ENCODE data around the gene VSIR.

- no peak for TF ChIP-seq CTCF (IDR thresholded peaks at IDR 0.05; ENCODE audit: insufficient read depth, low read length, poor library complexity, severe bottlenecking)
- TF ChIP-seq EZH2phosphoT487 (conservative IDR thresholded peaks at IDR 0.05; ENCODE audit: low read length): no peak
Measured at GRCh38 chr10:71743089-71743838, 30.1 kb downstream of the VSIR start.
